SK-N-SH treated with all-trans-retinoic acid at 6 μM for 48 hours (cell line): ENCODE data around the gene AKAP13.

Source experiments
- ATAC-seq: fragments of 200-7000 bp; cut with Tn5 transposase; 3 replicates; pipeline ENCODE4 v1.9.1; 2020; ENCODE audit warnings: mild to moderate bottlenecking, moderate library complexity
- ARNTL ChIP-seq: fragments of 450-650 bp; formaldehyde crosslinking; IDR thresholded peaks from 2 replicates; pipeline ENCODE4 v1.5.0; 2020; ENCODE audit warnings: low read depth, mild to moderate bottlenecking, moderate library complexity, borderline replicate concordance
- BACH2 ChIP-seq: fragments of 250-450 bp; sonication (Bioruptor Pico); IDR thresholded peaks from 2 replicates; pipeline ENCODE4 v1.9.0; 2021; ENCODE audit warnings: mild to moderate bottlenecking, borderline replicate concordance
- CREB5 ChIP-seq: fragments of 250-450 bp; sonication (Bioruptor Pico); IDR thresholded peaks from 2 replicates; pipeline ENCODE4 v1.5.1; 2020; ENCODE audit warnings: low read depth, mild to moderate bottlenecking, moderate library complexity
- CSDC2 ChIP-seq: fragments of 250-450 bp; sonication (Bioruptor Pico); IDR thresholded peaks from 2 replicates; pipeline ENCODE4 v1.5.0; 2020; ENCODE audit warnings: mild to moderate bottlenecking, moderate library complexity
- CSRNP3 ChIP-seq: fragments of 250-450 bp; sonication (Bioruptor Pico); IDR thresholded peaks from 2 replicates; pipeline ENCODE4 v1.5.1; 2021; ENCODE audit warnings: mild to moderate bottlenecking, moderate library complexity
- ESRRG ChIP-seq: fragments of 250-450 bp; sonication (Bioruptor Pico); IDR thresholded peaks from 2 replicates; pipeline ENCODE4 v1.6.1; 2021; ENCODE audit warnings: mild to moderate bottlenecking
- GLIS3 ChIP-seq: fragments of 250-450 bp; sonication (Bioruptor Pico); IDR thresholded peaks from 2 replicates; pipeline ENCODE4 v1.5.0; 2020; ENCODE audit warnings: mild to moderate bottlenecking, moderate library complexity
- ISL1 ChIP-seq: fragments of 250-450 bp; sonication (Bioruptor Pico); IDR thresholded peaks from 2 replicates; pipeline ENCODE4 v2.1.2; 2022; ENCODE audit warnings: mild to moderate bottlenecking, moderate library complexity
- PATZ1 ChIP-seq: fragments of 250-450 bp; sonication (Bioruptor Pico); IDR thresholded peaks from 2 replicates; pipeline ENCODE4 v1.8.0; 2020; ENCODE audit warnings: mild to moderate bottlenecking, moderate library complexity, borderline replicate concordance
- POU6F1 ChIP-seq: fragments of 250-450 bp; sonication (Bioruptor Pico); IDR thresholded peaks from 2 replicates; pipeline ENCODE4 v1.8.0; 2021; ENCODE audit warnings: low read depth, mild to moderate bottlenecking, moderate library complexity, borderline replicate concordance
- PPARA ChIP-seq: fragments of 250-450 bp; sonication (Bioruptor Pico); IDR thresholded peaks from 2 replicates; pipeline ENCODE4 v1.5.0; 2020; ENCODE audit warnings: mild to moderate bottlenecking, borderline replicate concordance
- RARB ChIP-seq: fragments of 250-450 bp; sonication (Bioruptor Pico); IDR thresholded peaks from 2 replicates; pipeline ENCODE4 v1.8.0; 2021; ENCODE audit warnings: mild to moderate bottlenecking, moderate library complexity
- SNAI2 ChIP-seq: fragments of 250-450 bp; sonication (Bioruptor Pico); IDR thresholded peaks from 2 replicates; pipeline ENCODE4 v1.5.0; 2020; ENCODE audit warnings: mild to moderate bottlenecking, moderate library complexity
- TCF4 ChIP-seq: fragments of 250-450 bp; sonication (Bioruptor Pico); IDR thresholded peaks from 2 replicates; pipeline ENCODE4 v1.8.0; 2021; ENCODE audit warnings: mild to moderate bottlenecking, moderate library complexity, borderline replicate concordance
- TOX ChIP-seq: fragments of 250-450 bp; sonication (Bioruptor Pico); IDR thresholded peaks from 2 replicates; pipeline ENCODE4 v1.8.0; 2021; ENCODE audit warnings: mild to moderate bottlenecking, moderate library complexity, borderline replicate concordance
- TSHZ2 ChIP-seq: fragments of 250-450 bp; sonication (Bioruptor Pico); IDR thresholded peaks from 2 replicates; pipeline ENCODE4 v1.5.0; 2020; ENCODE audit warnings: mild to moderate bottlenecking, moderate library complexity
- ZC3H10 ChIP-seq: fragments of 250-450 bp; sonication (Bioruptor Pico); IDR thresholded peaks from 2 replicates; pipeline ENCODE4 v1.5.1; 2021; ENCODE audit warnings: mild to moderate bottlenecking, moderate library complexity
- ZFP30 ChIP-seq: fragments of 450-650 bp; formaldehyde crosslinking; IDR thresholded peaks from 2 replicates; pipeline ENCODE4 v1.5.0; 2022; ENCODE audit warnings: mild to moderate bottlenecking, moderate library complexity
- ZNF565 ChIP-seq: fragments of 450-650 bp; formaldehyde crosslinking; conservative IDR thresholded peaks from 2 replicates; pipeline ENCODE4 v1.5.0; 2020; ENCODE audit warnings: low read depth, mild to moderate bottlenecking, moderate library complexity
- ZNF8 ChIP-seq: fragments of 450-650 bp; formaldehyde crosslinking; IDR thresholded peaks from 2 replicates; pipeline ENCODE4 v1.5.0; 2020; ENCODE audit warnings: mild to moderate bottlenecking, moderate library complexity

AKAP13 gene

GRCh38 chr15:85748729-85749128, 368.3 kb downstream of the AKAP13 start:
- ATAC-seq = no peak
- TF ChIP-seq SNAI2 (CRISPR knock-in tag) (no peak), RARB (CRISPR knock-in tag) (no peak), ZNF8 (CRISPR knock-in tag) (no peak), ARNTL (CRISPR knock-in tag) (no peak)

GRCh38 chr15:85749261-85750151, 369.1 kb downstream of the AKAP13 start:
- no peak for TF ChIP-seq TOX (CRISPR knock-in tag)
- no peak for TF ChIP-seq ARNTL (CRISPR knock-in tag)
- no peak for TF ChIP-seq ESRRG (CRISPR knock-in tag)
- no peak for TF ChIP-seq PATZ1 (CRISPR knock-in tag)
- no peak for TF ChIP-seq CREB5 (CRISPR knock-in tag)
- TF ChIP-seq PPARA (CRISPR knock-in tag) = no peak
- no peak for TF ChIP-seq CSRNP3
- TF ChIP-seq BACH2 = no peak
- TF ChIP-seq ZNF565 = no peak
- TF ChIP-seq ISL1 (CRISPR knock-in tag) = no peak
- TF ChIP-seq TSHZ2 (CRISPR knock-in tag) = no peak
- no peak for TF ChIP-seq CSDC2 (CRISPR knock-in tag)
- no peak for TF ChIP-seq GLIS3 (CRISPR knock-in tag)
- TF ChIP-seq RARB (CRISPR knock-in tag) = no peak
- TF ChIP-seq ZC3H10 (CRISPR knock-in tag) = no peak
- no peak for TF ChIP-seq TCF4 (CRISPR knock-in tag)
- TF ChIP-seq ZNF8 (CRISPR knock-in tag) = no peak
- no peak for TF ChIP-seq POU6F1 (CRISPR knock-in tag)
- no peak for TF ChIP-seq SNAI2 (CRISPR knock-in tag)
- TF ChIP-seq ZFP30 = no peak
- no peak for ATAC-seq
